Fibroblast of upper back skin (primary cell): ENCODE results near the gene CKAP2L.
A peak's percentile ranks its signal among the peaks of the same experiment; 100 is the strongest.
"Not testable (repeated sequence)": the region's sequence is repeated elsewhere in the genome, so short reads cannot be mapped to it uniquely, and the experiment has no call there.

Source experiments
- DNase-seq: peaks from one replicate; pipeline ENCODE4 v3.0.0-alpha.2; 2013

CKAP2L gene

DNA sequence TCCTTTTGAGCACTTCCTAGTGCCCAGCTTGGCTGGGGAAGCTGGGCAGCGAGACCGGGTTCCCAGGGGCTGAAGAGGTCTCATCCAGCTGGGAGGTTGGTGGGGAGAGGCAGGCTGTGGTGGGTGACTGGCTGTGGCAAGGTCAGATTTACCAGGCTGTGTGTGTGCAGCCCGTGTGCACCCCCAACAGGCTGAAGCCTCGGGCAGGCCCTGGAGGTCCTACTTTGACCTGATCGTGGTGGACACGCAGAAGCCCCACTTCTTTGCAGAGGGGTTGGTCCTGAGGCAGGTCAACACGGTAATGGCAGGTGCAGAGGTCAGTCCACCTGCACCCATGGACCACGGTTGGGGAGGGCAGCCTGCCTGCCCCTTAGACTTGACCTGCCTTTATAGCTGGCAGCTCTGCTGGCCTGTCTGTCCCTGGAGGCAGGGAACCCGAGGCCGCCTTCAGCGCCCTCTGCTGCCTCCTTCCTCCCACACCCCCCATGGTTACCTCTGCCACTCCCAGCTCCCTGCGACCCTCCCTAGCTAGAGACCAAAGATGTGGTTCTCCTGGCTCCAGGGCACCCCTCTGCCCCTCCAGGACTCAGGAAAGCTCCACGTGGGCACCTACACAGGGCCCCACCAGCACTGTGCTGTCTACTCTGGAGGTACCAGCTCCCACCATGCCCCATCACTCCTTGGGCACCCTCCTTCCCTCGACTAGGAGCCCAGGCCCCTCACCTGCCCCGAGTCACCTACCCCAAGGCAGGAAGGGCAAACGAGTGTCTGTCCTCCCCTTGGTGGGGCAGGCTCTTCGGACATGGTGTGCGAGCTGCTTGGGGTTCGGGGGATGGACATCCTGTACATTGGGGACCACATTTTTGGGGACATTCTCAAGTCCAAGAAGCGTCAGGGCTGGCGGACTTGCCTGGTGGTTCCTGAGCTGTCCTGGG, 39.6 kb downstream of the CKAP2L start:
- no peak for DNase-seq

DNA sequence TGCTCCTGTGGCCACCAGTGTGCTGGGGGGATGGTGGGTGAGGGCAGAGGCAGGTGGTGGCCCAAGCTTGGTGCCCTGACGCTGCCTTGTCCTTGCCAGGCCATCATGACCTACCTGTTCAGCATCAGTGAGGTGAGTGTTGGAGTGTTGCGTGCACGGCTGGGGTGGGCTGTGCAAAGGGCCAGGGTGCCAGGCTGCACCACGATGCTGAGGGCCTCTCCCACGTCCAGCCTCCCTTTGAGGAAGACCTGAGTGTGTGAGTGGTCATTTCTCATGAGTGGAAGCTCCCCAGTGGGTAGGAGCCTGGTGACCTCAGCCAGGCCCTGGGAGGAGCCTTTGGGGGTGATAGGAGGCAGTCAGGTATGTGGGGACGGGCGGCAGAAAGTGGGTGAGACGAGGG, 40.4 kb downstream of the CKAP2L start:
- no peak for DNase-seq

GRCh38 chr2:112723547-112723940, 40.9 kb downstream of the CKAP2L start:
- no peak for DNase-seq

DNA sequence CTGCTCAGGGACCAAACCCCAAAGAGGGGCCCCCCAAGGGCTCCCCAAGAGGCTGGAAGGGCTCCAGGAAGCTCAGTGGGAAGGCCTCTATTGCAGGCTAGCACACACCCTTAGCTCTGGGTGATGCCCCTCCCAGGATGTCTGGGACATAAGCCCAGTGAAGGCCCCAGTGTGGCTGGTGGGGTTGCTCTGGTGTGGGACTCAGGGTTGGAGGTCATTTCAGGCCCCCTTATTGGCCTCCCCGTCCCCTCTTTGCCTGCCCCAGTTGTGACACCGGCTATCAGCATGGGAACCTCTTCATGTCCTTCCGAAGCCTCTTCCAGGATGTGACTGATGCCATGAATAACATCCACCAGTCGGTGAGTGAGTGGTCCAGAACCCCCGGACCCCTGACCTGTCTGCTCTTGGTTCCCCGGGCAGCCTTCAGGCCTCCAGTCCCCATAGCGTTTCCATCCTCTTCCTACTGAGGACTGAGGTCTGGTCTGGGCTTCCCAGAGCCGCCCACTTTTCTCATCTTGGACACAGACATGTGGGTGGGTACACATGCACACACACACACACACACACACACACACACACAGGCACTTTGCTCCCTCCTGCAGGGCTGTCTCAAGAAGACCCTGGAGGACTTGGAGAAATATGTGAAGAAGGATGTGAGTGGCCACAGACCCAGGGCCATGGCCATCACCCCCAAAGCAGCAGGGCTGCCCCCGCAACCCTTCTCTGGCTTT, 41.4 kb downstream of the CKAP2L start:
- DNase-seq = no peak

GRCh38 chr2:112721819-112722522, 42.4 kb downstream of the CKAP2L start:
- DNase-seq = no peak

- no peak for DNase-seq
Measured at GRCh38 chr2:112720785-112721184, 43.6 kb downstream of the CKAP2L start, which contains the start of gene NT5DC4. Gene NT5DC4, plus strand, starts transcription at chr2:112721020. Its CDS starts 60 bp downstream, at chr2:112721080.

DNA sequence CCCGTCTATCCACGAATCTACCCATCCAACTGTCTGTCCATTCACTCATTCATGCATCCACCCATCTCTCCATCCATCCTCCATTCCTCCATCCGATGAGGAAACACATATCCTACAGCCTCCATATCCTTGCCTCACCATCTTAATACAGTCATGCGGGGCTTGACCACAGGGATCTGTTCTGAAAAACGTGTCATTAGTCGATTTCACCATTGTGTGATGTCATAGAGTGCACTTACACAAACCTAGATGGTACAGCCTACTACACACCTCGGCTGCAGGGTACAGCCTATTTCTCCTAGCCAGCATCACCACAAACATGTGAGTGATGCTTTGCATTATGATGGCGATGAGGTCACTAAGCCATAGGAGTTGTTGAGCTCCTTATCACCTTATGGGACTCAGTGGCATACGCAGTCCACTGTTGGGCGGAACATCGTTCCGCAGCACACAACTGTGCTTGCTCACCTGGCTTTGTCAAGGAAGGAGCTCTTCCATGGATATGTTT, 45.5 kb downstream of the CKAP2L start:
- no peak for DNase-seq

DNA sequence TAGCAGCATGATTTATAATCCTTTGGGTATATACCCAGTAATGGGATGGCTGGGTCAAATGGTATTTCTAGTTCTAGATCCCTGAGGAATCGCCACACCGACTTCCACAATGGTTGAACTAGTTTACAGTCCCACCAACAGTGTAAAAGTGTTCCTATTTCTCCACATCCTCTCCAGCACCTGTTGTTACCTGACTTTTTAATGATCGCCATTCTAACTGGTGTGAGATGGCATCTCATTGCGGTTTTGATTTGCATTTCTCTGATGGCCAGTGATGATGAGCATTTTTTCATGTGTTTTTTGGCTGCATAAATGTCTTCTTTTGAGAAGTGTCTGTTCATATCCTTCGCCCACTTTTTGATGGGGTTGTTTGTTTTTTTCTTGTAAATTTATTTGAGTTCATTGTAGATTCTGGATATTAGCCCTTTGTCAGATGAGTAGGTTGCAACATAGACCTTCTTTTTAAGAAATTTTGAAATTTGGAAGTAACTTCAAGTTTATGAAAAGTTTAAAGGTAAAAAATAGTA, 47.5 kb downstream of the CKAP2L start:
- not testable (repeated sequence) for DNase-seq

DNA sequence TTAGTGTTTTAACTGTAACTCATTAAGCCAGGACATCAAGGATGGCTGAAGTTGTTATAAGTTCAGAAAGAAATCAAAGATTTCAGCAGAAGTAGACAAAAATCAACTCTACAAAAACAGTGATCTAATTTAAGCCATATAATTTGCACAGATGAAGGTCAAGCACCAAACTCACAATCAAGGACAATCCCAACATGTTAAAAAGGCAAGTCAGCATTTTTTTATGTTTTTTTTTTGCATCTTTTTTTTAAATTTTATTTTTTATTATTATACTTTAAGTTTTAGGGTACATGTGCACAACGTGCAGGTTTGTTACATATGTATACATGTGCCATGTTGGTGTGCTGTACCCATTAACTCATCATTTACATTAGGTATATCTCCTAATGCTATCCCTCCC, 48.3 kb downstream of the CKAP2L start:
- not testable (repeated sequence) for DNase-seq

- peak; percentile 32 for DNase-seq
Measured at GRCh38 chr2:112714836-112715631, 49.4 kb downstream of the CKAP2L start.

DNA sequence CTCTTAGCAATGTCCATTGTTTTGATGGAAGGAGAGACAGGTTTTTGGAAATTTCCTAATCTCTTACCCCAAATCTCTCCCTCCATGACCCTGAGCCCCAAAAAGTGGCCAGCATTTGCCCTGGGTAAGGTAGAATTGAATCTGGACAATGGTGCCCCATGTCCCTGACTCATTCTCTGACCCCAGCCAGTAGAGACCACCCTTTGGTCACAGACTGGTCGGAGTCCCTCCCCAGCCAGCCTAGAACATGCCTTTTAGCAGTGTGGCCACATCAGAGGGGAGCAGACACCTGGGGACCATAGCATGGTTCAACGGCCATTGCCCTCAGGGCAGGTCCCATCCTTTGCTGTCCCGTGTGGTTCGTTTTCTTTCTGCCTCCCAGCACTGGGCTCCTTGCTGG, 50.1 kb downstream of the CKAP2L start:
- DNase-seq = no peak

DNA sequence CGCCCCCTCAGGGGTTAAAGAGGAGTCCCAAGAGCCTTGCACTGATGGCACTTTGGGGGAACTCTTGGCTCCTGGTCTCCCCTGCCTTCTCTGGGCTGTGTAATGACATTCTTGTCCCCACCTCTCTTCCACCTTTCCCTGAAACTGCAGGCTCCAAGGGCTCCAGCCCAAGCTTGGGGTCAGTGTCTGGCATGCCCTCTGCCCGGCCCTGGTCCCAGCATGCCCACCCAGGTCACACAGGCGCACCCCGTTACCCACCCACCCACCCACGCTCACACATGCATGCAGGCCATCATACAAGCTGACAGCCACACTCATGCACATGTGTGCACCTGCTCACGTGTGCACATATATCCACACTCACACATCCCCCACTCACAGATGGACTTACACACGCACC, 50.5 kb downstream of the CKAP2L start:
- no peak for DNase-seq

DNA sequence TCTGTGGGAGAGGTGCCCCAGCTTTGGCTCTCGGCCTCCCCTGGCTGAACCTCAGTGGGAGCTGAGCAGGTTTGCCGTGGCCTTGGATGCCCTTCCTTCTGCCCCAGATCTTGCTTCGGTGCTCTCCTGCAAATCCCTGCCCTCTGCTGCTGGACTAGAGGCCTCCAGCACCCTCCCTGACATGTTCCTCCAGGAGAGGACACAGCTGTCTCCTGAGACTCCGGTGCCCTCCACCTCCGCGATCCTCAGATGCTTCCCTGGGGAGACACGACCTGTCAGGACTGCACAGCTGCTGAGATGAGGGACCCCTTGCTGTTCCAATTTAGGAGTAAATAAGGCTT, 50.9 kb downstream of the CKAP2L start:
- DNase-seq = no peak

GRCh38 chr2:112712903-112713584, 51.4 kb downstream of the CKAP2L start:
- DNase-seq = no peak

- DNase-seq = no peak
Measured at GRCh38 chr2:112712465-112712864, 51.9 kb downstream of the CKAP2L start.

GRCh38 chr2:112710956-112711750, 53.3 kb downstream of the CKAP2L start:
- DNase-seq = no peak

- DNase-seq = no peak
Measured at GRCh38 chr2:112709703-112710102, 54.7 kb downstream of the CKAP2L start.

GRCh38 chr2:112708968-112709367, 55.4 kb downstream of the CKAP2L start:
- no peak for DNase-seq

GRCh38 chr2:112706947-112707346, 57.5 kb downstream of the CKAP2L start:
- not testable (repeated sequence) for DNase-seq

GRCh38 chr2:112706170-112706664, 58.2 kb downstream of the CKAP2L start:
- peak; percentile 41 for DNase-seq
